ENCODE results near the gene NRARP.

NRARP gene

GRCh38 chr9:137271696-137272076 is 30.4 kb downstream of the NRARP start:
- no peak for TF ChIP-seq CTCF (IDR thresholded peaks at IDR 0.05; ENCODE audit: borderline replicate concordance, insufficient read depth, low read depth, low read length)
- no peak overlapping the region for H3K4me3 ChIP-seq (ENCODE audit: low read depth, low read length)

GRCh38 chr9:137270929-137271695 is 31.0 kb downstream of the NRARP start:
- no peak overlapping the region for H3K4me3 ChIP-seq (ENCODE audit: low read depth, low read length)
- no peak for TF ChIP-seq CTCF (IDR thresholded peaks at IDR 0.05; ENCODE audit: borderline replicate concordance, insufficient read depth, low read depth, low read length)

- H3K4me3 ChIP-seq (ENCODE audit: low read depth, low read length), result peak overlapping the region; percentile 21
- no peak for TF ChIP-seq CTCF (IDR thresholded peaks at IDR 0.05; ENCODE audit: borderline replicate concordance, insufficient read depth, low read depth, low read length)
Measured at GRCh38 chr9:137269231-137269772, 32.8 kb downstream of the NRARP start.

- H3K4me3 ChIP-seq (ENCODE audit: low read depth, low read length), result peak overlapping the region; percentile 21
- no peak for TF ChIP-seq CTCF (IDR thresholded peaks at IDR 0.05; ENCODE audit: borderline replicate concordance, insufficient read depth, low read depth, low read length)
Measured at GRCh38 chr9:137268538-137269201, 33.4 kb downstream of the NRARP start.

GRCh38 chr9:137267933-137268355 is 34.1 kb downstream of the NRARP start:
- no peak overlapping the region for H3K4me3 ChIP-seq (ENCODE audit: low read depth, low read length)
- no peak for TF ChIP-seq CTCF (IDR thresholded peaks at IDR 0.05; ENCODE audit: borderline replicate concordance, insufficient read depth, low read depth, low read length)

- no peak for TF ChIP-seq CTCF (IDR thresholded peaks at IDR 0.05; ENCODE audit: borderline replicate concordance, insufficient read depth, low read depth, low read length)
- no peak overlapping the region for H3K4me3 ChIP-seq (ENCODE audit: low read depth, low read length)
Measured at GRCh38 chr9:137266585-137267453, 35.3 kb downstream of the NRARP start.

All from GM12875 (cell line).